Esophagus squamous epithelium (tissue), 5 donors: ENCODE measurements around the gene DCTN2. TPM values are rescaled to one million over a fixed set of nuclear protein-coding genes. Genes with fewer than 3 reads are reported as not detected.
"Not testable (repeated sequence)": the region's sequence is repeated elsewhere in the genome, so short reads cannot be mapped to it uniquely, and the experiment has no call there.

ENCODE experiments used
- DNase-seq: peaks from one replicate; lab custom pipeline; 2025; lab: John Stamatoyannopoulos, UW
- H3K27ac ChIP-seq, 4 donors: fragments of 200-600 bp; sonication (generic); one replicate each; pipeline ENCODE4 v1.5.1; 2016 to 2019; ENCODE audit warnings: mild to moderate bottlenecking in 1 of 4
- H3K27me3 ChIP-seq, 4 donors: fragments of 200-600 bp; sonication (generic); 1 replicate in 3 of 4; 2 replicates in 1 of 4; pipeline versions ENCODE4 v1.5.1 to v1.6.0; 2017 to 2021; ENCODE audit warnings: antibody characterized with exemption in 1 of 4
- H3K36me3 ChIP-seq, 3 donors: fragments of 200-600 bp; sonication (generic); one replicate each; pipeline ENCODE4 v1.5.1; 2016 to 2019
- H3K4me1 ChIP-seq, 3 donors: fragments of 200-600 bp; sonication (generic); one replicate each; pipeline ENCODE4 v1.5.1; 2017 to 2019
- H3K4me3 ChIP-seq, 4 donors: fragments of 200-600 bp; sonication (generic); 1 replicate in 3 of 4; 2 replicates in 1 of 4; pipeline ENCODE4 v1.5.1; 2016 to 2019; ENCODE audit warnings: mild to moderate bottlenecking in 2 of 4, moderate library complexity in 1 of 4
- H3K9me3 ChIP-seq, 3 donors: fragments of 200-600 bp; sonication (generic); one replicate each; pipeline ENCODE4 v1.5.1; 2016 to 2019
- CTCF ChIP-seq, 6 experiments: fragments of 450-650 bp in 4 of 6; fragments of 200-600 bp in 2 of 6; sonication (generic) in 2 of 6; IDR thresholded peaks; one replicate each; pipeline ENCODE4 v1.5.1; 2016 to 2019; ENCODE audit warnings: antibody characterized with exemption in 6 of 6, mild to moderate bottlenecking in 4 of 6, moderate library complexity in 4 of 6
- POLR2A ChIP-seq, 4 donors: fragments of 450-650 bp; IDR thresholded peaks; one replicate each; pipeline ENCODE4 v1.6.1; 2017; ENCODE audit warnings: antibody characterized with exemption in 4 of 4, mild to moderate bottlenecking in 4 of 4, moderate library complexity in 3 of 4
- WGBS, 2 donors: methylation state at CpG; one replicate each; pipeline ENCODE4 v1.1.5; 2018; 5-methylcytosine and 5-hydroxymethylcytosine counted together
- intact Hi-C: fragments of 100-400 bp; cut with DNase I; formaldehyde crosslinking; loops from one replicate; pipeline ENCODE4 v1.15.0; 2022
- total RNA-seq, 4 donors: library from RNA; depleted of rRNA; stranded (reverse); fragments of >200 nt; gene quantifications; one replicate each; pipeline ENCODE4 v1.1.0, GENCODE V29; 2016
- donor health status: DM: yes; HTN: yes; CAD: no.

The DCTN2 gene
- total RNA-seq, 4 donors from 2014 or later, result 122 to 175 (median 159) TPM

DNA sequence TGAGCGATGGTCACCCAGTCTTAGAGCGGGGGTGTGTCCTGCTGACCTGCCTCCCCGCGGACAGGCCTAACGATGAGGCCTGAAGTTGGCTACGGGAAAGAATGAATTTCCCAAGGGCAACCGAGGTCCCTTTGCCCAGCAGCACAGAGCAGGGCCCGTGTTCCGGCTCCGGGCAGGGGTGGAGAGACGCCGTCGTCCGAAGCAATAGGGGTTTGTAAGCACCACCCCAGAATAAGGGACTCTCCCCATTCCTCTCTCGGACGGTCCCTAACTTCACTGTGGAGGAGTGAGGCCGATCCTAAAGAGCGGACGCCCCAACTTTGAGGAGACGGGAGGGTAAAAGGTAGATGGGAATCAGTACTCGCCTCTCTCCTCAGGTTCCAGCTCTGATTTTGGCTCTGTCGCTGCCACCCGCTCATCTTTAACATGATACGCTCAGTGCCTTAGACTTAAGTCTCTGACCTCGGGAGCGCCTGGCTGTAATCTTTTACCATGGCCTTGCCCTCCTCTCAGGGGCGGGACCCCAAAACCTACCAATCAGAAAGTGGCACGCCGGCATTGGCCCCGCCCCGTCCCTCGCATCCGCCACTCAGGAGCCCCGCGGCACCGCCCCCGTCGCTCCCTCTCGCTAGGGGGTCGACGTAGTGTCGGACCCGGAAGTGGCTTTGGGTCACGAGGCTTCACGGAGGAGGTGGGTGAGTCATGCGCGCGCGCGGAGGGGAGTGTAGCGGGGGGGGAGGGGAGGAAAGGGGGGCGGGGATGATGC is 26.8 kb downstream of the DCTN2 start, which contains the start of gene DDIT3:
Gene DDIT3, minus strand, starts transcription at position 462 of the 766 bp plus-strand sequence. CDS start 3,108 bp downstream, outside the sequence.
- no peaks in the 10 kb centered on the region for H3K27me3 ChIP-seq
- DNase-seq, result peak; percentile 99
- 0 to 2% methylated on average over 11 to 16 of the region's 52 CpGs for WGBS, 2 donors
- TF ChIP-seq POLR2A (IDR thresholded peaks at IDR 0.05) (peak in 3 of 4 donors; percentile 81 to 99 (median 99)), CTCF (IDR thresholded peaks at IDR 0.05) (peak in 1 of 6 experiments; percentile 4)
- H3K4me3 ChIP-seq, result peak within 1 kb of the TSS; percentile 57 to 93 (median 72)
- H3K27ac ChIP-seq, result peak within 1 kb of the TSS; percentile 96 to 100 (median 99)
- H3K36me3 ChIP-seq, result peaks cover 19 to 45% (median 23%) of the 10 kb centered on the region in 3 donors
- peaks cover 51 to 83% (median 56%) of the 10 kb centered on the region in 3 donors for H3K4me1 ChIP-seq
- H3K9me3 ChIP-seq, result no peaks in the 10 kb centered on the region
- intact Hi-C loops, result no loop called here

GRCh38 chr12:57519796-57520052 is 27.3 kb downstream of the DCTN2 start:
- no CpG with 5 or more reads among the region's 8 CpGs for WGBS, 2 donors
- Histone ChIP-seq H3K27me3 (no peaks in the 10 kb centered on the region), H3K36me3 (peaks cover 17 to 45% (median 22%) of the 10 kb centered on the region in 3 donors), H3K9me3 (no peaks in the 10 kb centered on the region), H3K27ac (peak overlapping the region; percentile 96 to 100 (median 99)), H3K4me3 (peak overlapping the region; percentile 57 to 93 (median 72)), H3K4me1 (peaks cover 51 to 82% (median 51%) of the 10 kb centered on the region in 3 donors)
- TF ChIP-seq CTCF (IDR thresholded peaks at IDR 0.05), result no peak
- TF ChIP-seq POLR2A (IDR thresholded peaks at IDR 0.05), result no peak
- DNase-seq, result no peak
- intact Hi-C loops, result no loop called here

DNA sequence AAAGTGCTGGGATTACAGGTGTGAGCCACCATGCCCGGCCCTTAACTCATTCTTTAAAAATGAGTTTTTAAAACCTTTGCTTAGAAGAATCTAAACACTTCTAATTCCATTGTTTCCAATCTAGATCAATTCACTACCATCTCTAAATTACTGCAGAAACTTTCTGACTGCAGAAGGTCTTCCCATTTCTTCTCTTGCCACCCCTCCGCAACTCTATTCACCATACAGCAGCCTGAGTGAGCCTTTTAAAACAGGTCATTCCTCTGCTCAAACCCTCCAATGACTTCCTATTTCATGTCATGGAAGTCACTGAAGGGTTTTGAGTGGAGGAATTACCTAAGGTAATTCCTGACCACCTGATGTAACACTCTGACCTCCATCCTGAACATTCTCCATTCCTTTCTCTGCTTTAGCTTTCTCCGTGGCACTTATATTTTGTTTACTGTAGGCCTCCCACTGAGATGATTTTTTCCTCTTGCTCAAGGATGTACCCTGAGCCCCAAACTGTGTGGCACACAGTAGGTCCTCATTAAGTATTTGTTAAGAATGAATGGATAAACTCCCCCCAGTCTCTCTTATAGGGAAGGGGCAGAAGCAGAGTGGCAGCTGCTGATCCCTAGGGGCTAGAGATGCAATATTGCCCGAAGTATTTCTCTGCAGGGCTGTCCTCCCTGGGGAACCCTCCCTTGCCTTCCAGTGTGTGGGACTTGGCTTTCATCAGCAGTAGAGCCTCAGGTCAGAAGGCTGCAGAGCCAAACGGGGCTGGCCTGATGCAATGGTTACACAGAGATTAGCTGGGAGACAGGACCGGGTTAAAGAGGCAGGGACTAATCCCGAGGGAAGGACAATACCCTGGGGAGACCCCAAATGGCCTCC is 27.8 kb downstream of the DCTN2 start:
- Histone ChIP-seq H3K4me1 (peaks cover 46 to 77% (median 49%) of the 10 kb centered on the region in 3 donors), H3K27me3 (no peaks in the 10 kb centered on the region), H3K4me3 (peak overlapping the region; percentile 57 to 93 (median 72)), H3K27ac (peak overlapping the region; percentile 96 to 100 (median 99)), H3K9me3 (no peaks in the 10 kb centered on the region), H3K36me3 (peaks cover 17 to 45% (median 22%) of the 10 kb centered on the region in 3 donors)
- 23 to 39% methylated on average over 4 to 7 of the region's 7 CpGs for WGBS, 2 donors
- TF ChIP-seq POLR2A (IDR thresholded peaks at IDR 0.05), result peak in 1 of 4 donors; percentile 13
- no peak for TF ChIP-seq CTCF (IDR thresholded peaks at IDR 0.05)
- no peak for DNase-seq
- intact Hi-C loops, result no loop called here

- Histone ChIP-seq H3K4me1 (peaks cover 38 to 69% (median 40%) of the 10 kb centered on the region in 3 donors), H3K4me3 (peak overlapping the region in 3 of 4 donors; percentile 2 to 93 (median 69)), H3K36me3 (peaks cover 17 to 50% (median 24%) of the 10 kb centered on the region in 3 donors), H3K27ac (peak overlapping the region; percentile 24 to 100 (median 99)), H3K9me3 (no peaks in the 10 kb centered on the region), H3K27me3 (no peaks in the 10 kb centered on the region)
- DNase-seq, result no peak
- intact Hi-C loops, result no loop called here
- TF ChIP-seq CTCF (IDR thresholded peaks at IDR 0.05) (no peak), POLR2A (IDR thresholded peaks at IDR 0.05) (no peak)
- 43 to 59% methylated on average over 8 of the region's 8 CpGs for WGBS, 2 donors
Observed at GRCh38 chr12:57518176-57518919, 28.6 kb downstream of the DCTN2 start.

DNA sequence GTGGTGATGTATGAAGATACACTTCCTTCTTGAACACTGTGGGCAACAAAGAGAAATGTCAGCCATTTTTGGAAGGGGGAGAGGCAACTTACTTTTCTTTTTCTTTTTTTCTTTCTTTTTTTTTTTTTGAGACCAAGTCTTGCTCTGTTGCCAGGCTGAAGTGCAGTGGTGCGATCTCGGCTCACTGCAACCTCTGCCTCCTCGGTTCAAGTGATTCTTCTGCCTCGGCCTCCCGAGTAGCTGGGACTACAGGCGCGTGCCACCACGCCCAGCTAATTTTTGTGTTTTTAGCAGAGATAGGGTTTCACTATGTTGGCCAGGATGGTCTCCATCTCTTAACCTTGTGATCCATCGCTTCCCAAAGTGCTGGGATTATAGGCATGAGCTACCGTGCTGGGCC is 29.3 kb downstream of the DCTN2 start:
- DNase-seq, H3K27me3 ChIP-seq, intact Hi-C loops, H3K9me3 ChIP-seq: not testable (repeated sequence)
- peaks cover 38 to 66% (median 38%) of the 10 kb centered on the region in 3 donors for H3K4me1 ChIP-seq
- peak overlapping the region in 1 of 4 donors; percentile 69 for H3K4me3 ChIP-seq
- H3K27ac ChIP-seq, result peak overlapping the region; percentile 24 to 100 (median 99)
- peaks cover 17 to 56% (median 29%) of the 10 kb centered on the region in 3 donors for H3K36me3 ChIP-seq
- 82 to 83% methylated on average over 10 of the region's 10 CpGs for WGBS, 2 donors
